HepG2 (cell line): ENCODE results near the gene KANTR. TPM values are rescaled to one million over a fixed set of nuclear protein-coding genes. Genes with fewer than 3 reads are reported as not detected.

Source experiments
- ARID5B ChIP-seq: IDR thresholded peaks from 2 replicates; pipeline ENCODE4 v1.4.0; 2020; ENCODE audit warnings: mild to moderate bottlenecking, missing genetic modification reagents
- ATF5 ChIP-seq: sonication (generic); formaldehyde crosslinking; IDR thresholded peaks from 2 replicates; pipeline ENCODE4 v1.4.0; 2020; ENCODE audit warnings: mild to moderate bottlenecking, low read depth, missing genetic modification reagents
- CREM ChIP-seq, 2 experiments: sonication (generic) in 1 of 2; formaldehyde crosslinking in 1 of 2; IDR thresholded peaks; 2 replicates each; pipeline versions ENCODE4 v1.4.0 to v1.6.1; 2016 to 2020; ENCODE audit warnings: antibody characterized with exemption in 1 of 2, mild to moderate bottlenecking in 1 of 2, missing genetic modification reagents in 1 of 2
- HOXA3 ChIP-seq: sonication (generic); formaldehyde crosslinking; IDR thresholded peaks from 2 replicates; pipeline ENCODE4 v1.5.0; 2020; ENCODE audit warnings: missing genetic modification reagents
- KAT7 ChIP-seq: IDR thresholded peaks from 2 replicates; pipeline ENCODE4 v1.6.1; 2018; ENCODE audit warnings: borderline replicate concordance, missing compliant biosample characterization
- PCBP1 ChIP-seq: fragments of 200-400 bp; formaldehyde crosslinking; IDR thresholded peaks from 2 replicates; pipeline ENCODE4 v1.6.1; 2017; ENCODE audit warnings: mild to moderate bottlenecking, low read depth, low read length, borderline replicate concordance
- POGZ ChIP-seq: sonication (generic); formaldehyde crosslinking; IDR thresholded peaks from 2 replicates; pipeline ENCODE4 v1.4.0; 2020; ENCODE audit warnings: mild to moderate bottlenecking, missing genetic modification reagents
- SIN3A ChIP-seq: IDR thresholded peaks from 2 replicates; pipeline ENCODE4 v1.6.1; 2011; ENCODE audit warnings: low read depth, mild to moderate bottlenecking, control low read depth, low read length, borderline replicate concordance
- SKI ChIP-seq: fragments of 450-650 bp; IDR thresholded peaks from one replicate; pipeline ENCODE4 v1.6.1; 2018; ENCODE audit warnings: mild to moderate bottlenecking; ENCODE audit not compliant: partially characterized antibody
- SMAD9 ChIP-seq: sonication (generic); formaldehyde crosslinking; IDR thresholded peaks from 2 replicates; pipeline ENCODE4 v1.5.1; 2020; ENCODE audit warnings: mild to moderate bottlenecking, missing genetic modification reagents
- TFDP1 ChIP-seq: IDR thresholded peaks from 2 replicates; pipeline ENCODE4 v1.6.1; 2016; ENCODE audit warnings: missing compliant biosample characterization, missing genetic modification reagents, borderline replicate concordance
- THAP8 ChIP-seq: sonication (generic); formaldehyde crosslinking; IDR thresholded peaks from 2 replicates; pipeline ENCODE4 v1.5.1; 2020; ENCODE audit warnings: missing genetic modification reagents, mild to moderate bottlenecking, borderline replicate concordance
- TOPORS ChIP-seq: sonication (generic); formaldehyde crosslinking; IDR thresholded peaks from 2 replicates; pipeline ENCODE4 v1.8.0; 2023; ENCODE audit warnings: mild to moderate bottlenecking, missing genetic modification reagents
- YEATS4 ChIP-seq: sonication (generic); formaldehyde crosslinking; IDR thresholded peaks from 2 replicates; pipeline ENCODE4 v1.4.0; 2020; ENCODE audit warnings: missing genetic modification reagents, borderline replicate concordance
- ZBTB39 ChIP-seq: sonication (generic); formaldehyde crosslinking; IDR thresholded peaks from 2 replicates; pipeline ENCODE4 v1.5.0; 2020; ENCODE audit warnings: missing genetic modification reagents
- ZNF292 ChIP-seq: sonication (generic); formaldehyde crosslinking; IDR thresholded peaks from 2 replicates; pipeline ENCODE4 v1.8.1; 2022; ENCODE audit warnings: mild to moderate bottlenecking, low read depth, missing genetic modification reagents, borderline replicate concordance
- ZNF720 ChIP-seq: sonication (generic); formaldehyde crosslinking; IDR thresholded peaks from 2 replicates; pipeline ENCODE4 v1.4.0; 2020; ENCODE audit warnings: missing genetic modification reagents
- ZNF740 ChIP-seq: sonication (generic); formaldehyde crosslinking; IDR thresholded peaks from 2 replicates; pipeline ENCODE4 v1.4.0; 2020; ENCODE audit warnings: missing genetic modification reagents
- ZNF878 ChIP-seq: sonication (generic); formaldehyde crosslinking; IDR thresholded peaks from 2 replicates; pipeline ENCODE4 v1.8.1; 2023; ENCODE audit warnings: mild to moderate bottlenecking, missing genetic modification reagents, moderate library complexity
- polyA plus RNA-seq, 8 experiments: library from polyadenylated mRNA; depleted of rRNA in 3 of 8; stranded (reverse) in 7 of 8; unstranded in 1 of 8; fragments of >200 nt; fragmentation: Illumina TruSeq in 4 of 8; extraction: Trizol in 4 of 8; gene quantifications; 2 replicates each; pipeline versions ENCODE4 v1.2.1 to v1.2.3, GENCODE V29; 2011 to 2016; ENCODE audit warnings: low read depth in 4 of 8, missing spikeins in 1 of 8, mixed read lengths in 1 of 8; ENCODE audit not compliant: insufficient read depth in 1 of 8
- total RNA-seq, 5 experiments: library from RNA; depleted of rRNA; stranded (reverse); fragments of >200 nt; fragmentation: Illumina TruSeq; extraction: Trizol; gene quantifications; 2 replicates each; pipeline ENCODE4 v1.2.3, GENCODE V29; 2016; ENCODE audit warnings: low read depth in 1 of 5

The KANTR gene
- total and polyA plus RNA-seq, 2 of the 13 experiments (the other 11 are each of a cell fraction or from before 2014, with no cell fraction given), result 4.4 to 9.0 TPM

- TF ChIP-seq ZNF292 (0 out of 2 replicates have a peak, but pooled peaks have one; percentile 27), KAT7 (CRISPR knock-in tag) (no peak), ZNF740 (CRISPR knock-in tag) (no peak), THAP8 (CRISPR knock-in tag) (no peak), CREM (IDR thresholded peaks at IDR 0.05) (peak; percentile 41; the same call in 1 of the 2 replicates), CREM (CRISPR knock-in tag; IDR thresholded peaks at IDR 0.05) (no peak), PCBP1 (no peak), SKI (no peak), YEATS4 (peak; percentile 67; the same call in 1 of the 2 replicates), TOPORS (0 out of 2 replicates have a peak, but pooled peaks have one; percentile 39), ZNF878 (CRISPR knock-in tag) (peak; percentile 75; the same call in 1 of the 2 replicates), ARID5B (CRISPR knock-in tag) (0 out of 2 replicates have a peak, but pooled peaks have one; percentile 8), TFDP1 (CRISPR knock-in tag) (peak; percentile 73; the same call in 1 of the 2 replicates), POGZ (CRISPR knock-in tag) (peak; percentile 13; the same call in 1 of the 2 replicates), ZBTB39 (CRISPR knock-in tag) (no peak), ATF5 (no peak), HOXA3 (CRISPR knock-in tag) (peak; percentile 6; the same call in 1 of the 2 replicates), ZNF720 (CRISPR knock-in tag) (no peak), SMAD9 (no peak), SIN3A (peak; percentile 78; the same call in 1 of the 2 replicates)
Observed at GRCh38 chrX:53093748-53094581, at the start of gene KANTR (continued).
